ENCODE data around the gene NBPF6. TPM values are rescaled to one million over a fixed set of nuclear protein-coding genes. Genes with fewer than 3 reads are reported as not detected.

NBPF6 gene
- total and polyA plus RNA-seq, 2 experiments from 2014 or later, result not detected

DNA sequence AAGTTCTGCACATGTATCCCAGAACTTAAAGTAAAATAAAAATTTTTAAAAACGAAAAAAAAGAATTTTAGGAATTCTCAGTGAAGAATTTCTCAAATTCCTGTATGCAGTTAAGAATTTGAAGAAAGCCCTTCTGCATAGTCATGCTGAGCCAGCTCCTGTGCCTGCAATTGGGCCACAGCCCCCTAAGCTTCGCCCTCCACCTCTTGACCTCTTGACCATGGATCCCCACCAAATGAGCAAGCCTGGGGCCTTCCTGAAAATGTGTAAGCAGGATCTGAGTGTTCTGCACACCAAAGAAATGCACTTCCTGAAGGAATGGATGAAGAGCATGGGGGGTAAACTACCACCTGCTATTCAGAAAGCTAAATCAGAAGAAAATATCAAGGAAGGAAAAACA is 52.0 kb downstream of the NBPF6 start:
- H3K27me3 ChIP-seq (ENCODE audit: insufficient read depth), result no peaks in the 10 kb centered on the region
- H3K36me3 ChIP-seq (ENCODE audit: insufficient read depth), result no peaks in the 10 kb centered on the region
- no peaks in the 10 kb centered on the region for H3K79me2 ChIP-seq (replicated peaks; ENCODE audit: insufficient read depth)
- DNase-seq (ENCODE audit: low spot score), result peak; percentile 33
- ATAC-seq, result no peak
- no peak overlapping the region for H3K4me3 ChIP-seq
- H3K4me1 ChIP-seq (ENCODE audit: insufficient read depth), result no peaks in the 10 kb centered on the region
- H3K27me3 Mint-ChIP-seq (ENCODE audit: insufficient read depth, low read depth, poor library complexity), result no peaks in the 10 kb centered on the region
- H3K9me2 ChIP-seq (ENCODE audit: insufficient read depth), result peaks cover 11% of the 10 kb centered on the region; the same call in 1 of the 2 replicates
- no peak overlapping the region for H2AFZ ChIP-seq
- H3F3A ChIP-seq (replicated peaks; ENCODE audit: low read depth), result no peaks in the 10 kb centered on the region
- H3K4me2 ChIP-seq, result no peak overlapping the region
- H4K20me1 ChIP-seq (replicated peaks; ENCODE audit: insufficient read depth), result no peaks in the 10 kb centered on the region
- H3K27ac Mint-ChIP-seq, result no peak overlapping the region
- H3K27ac ChIP-seq (ENCODE audit: low read depth), result no peak overlapping the region
- TF ChIP-seq, protein P1, sequence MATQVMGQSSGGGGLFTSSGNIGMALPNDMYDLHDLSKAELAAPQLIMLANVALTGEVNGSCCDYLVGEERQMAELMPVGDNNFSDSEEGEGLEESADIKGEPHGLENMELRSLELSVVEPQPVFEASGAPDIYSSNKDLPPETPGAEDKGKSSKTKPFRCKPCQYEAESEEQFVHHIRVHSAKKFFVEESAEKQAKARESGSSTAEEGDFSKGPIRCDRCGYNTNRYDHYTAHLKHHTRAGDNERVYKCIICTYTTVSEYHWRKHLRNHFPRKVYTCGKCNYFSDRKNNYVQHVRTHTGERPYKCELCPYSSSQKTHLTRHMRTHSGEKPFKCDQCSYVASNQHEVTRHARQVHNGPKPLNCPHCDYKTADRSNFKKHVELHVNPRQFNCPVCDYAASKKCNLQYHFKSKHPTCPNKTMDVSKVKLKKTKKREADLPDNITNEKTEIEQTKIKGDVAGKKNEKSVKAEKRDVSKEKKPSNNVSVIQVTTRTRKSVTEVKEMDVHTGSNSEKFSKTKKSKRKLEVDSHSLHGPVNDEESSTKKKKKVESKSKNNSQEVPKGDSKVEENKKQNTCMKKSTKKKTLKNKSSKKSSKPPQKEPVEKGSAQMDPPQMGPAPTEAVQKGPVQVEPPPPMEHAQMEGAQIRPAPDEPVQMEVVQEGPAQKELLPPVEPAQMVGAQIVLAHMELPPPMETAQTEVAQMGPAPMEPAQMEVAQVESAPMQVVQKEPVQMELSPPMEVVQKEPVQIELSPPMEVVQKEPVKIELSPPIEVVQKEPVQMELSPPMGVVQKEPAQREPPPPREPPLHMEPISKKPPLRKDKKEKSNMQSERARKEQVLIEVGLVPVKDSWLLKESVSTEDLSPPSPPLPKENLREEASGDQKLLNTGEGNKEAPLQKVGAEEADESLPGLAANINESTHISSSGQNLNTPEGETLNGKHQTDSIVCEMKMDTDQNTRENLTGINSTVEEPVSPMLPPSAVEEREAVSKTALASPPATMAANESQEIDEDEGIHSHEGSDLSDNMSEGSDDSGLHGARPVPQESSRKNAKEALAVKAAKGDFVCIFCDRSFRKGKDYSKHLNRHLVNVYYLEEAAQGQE (IDR thresholded peaks at IDR 0.05; ENCODE audit: unreplicated experiment), result no peak
- TF ChIP-seq, protein P2, sequence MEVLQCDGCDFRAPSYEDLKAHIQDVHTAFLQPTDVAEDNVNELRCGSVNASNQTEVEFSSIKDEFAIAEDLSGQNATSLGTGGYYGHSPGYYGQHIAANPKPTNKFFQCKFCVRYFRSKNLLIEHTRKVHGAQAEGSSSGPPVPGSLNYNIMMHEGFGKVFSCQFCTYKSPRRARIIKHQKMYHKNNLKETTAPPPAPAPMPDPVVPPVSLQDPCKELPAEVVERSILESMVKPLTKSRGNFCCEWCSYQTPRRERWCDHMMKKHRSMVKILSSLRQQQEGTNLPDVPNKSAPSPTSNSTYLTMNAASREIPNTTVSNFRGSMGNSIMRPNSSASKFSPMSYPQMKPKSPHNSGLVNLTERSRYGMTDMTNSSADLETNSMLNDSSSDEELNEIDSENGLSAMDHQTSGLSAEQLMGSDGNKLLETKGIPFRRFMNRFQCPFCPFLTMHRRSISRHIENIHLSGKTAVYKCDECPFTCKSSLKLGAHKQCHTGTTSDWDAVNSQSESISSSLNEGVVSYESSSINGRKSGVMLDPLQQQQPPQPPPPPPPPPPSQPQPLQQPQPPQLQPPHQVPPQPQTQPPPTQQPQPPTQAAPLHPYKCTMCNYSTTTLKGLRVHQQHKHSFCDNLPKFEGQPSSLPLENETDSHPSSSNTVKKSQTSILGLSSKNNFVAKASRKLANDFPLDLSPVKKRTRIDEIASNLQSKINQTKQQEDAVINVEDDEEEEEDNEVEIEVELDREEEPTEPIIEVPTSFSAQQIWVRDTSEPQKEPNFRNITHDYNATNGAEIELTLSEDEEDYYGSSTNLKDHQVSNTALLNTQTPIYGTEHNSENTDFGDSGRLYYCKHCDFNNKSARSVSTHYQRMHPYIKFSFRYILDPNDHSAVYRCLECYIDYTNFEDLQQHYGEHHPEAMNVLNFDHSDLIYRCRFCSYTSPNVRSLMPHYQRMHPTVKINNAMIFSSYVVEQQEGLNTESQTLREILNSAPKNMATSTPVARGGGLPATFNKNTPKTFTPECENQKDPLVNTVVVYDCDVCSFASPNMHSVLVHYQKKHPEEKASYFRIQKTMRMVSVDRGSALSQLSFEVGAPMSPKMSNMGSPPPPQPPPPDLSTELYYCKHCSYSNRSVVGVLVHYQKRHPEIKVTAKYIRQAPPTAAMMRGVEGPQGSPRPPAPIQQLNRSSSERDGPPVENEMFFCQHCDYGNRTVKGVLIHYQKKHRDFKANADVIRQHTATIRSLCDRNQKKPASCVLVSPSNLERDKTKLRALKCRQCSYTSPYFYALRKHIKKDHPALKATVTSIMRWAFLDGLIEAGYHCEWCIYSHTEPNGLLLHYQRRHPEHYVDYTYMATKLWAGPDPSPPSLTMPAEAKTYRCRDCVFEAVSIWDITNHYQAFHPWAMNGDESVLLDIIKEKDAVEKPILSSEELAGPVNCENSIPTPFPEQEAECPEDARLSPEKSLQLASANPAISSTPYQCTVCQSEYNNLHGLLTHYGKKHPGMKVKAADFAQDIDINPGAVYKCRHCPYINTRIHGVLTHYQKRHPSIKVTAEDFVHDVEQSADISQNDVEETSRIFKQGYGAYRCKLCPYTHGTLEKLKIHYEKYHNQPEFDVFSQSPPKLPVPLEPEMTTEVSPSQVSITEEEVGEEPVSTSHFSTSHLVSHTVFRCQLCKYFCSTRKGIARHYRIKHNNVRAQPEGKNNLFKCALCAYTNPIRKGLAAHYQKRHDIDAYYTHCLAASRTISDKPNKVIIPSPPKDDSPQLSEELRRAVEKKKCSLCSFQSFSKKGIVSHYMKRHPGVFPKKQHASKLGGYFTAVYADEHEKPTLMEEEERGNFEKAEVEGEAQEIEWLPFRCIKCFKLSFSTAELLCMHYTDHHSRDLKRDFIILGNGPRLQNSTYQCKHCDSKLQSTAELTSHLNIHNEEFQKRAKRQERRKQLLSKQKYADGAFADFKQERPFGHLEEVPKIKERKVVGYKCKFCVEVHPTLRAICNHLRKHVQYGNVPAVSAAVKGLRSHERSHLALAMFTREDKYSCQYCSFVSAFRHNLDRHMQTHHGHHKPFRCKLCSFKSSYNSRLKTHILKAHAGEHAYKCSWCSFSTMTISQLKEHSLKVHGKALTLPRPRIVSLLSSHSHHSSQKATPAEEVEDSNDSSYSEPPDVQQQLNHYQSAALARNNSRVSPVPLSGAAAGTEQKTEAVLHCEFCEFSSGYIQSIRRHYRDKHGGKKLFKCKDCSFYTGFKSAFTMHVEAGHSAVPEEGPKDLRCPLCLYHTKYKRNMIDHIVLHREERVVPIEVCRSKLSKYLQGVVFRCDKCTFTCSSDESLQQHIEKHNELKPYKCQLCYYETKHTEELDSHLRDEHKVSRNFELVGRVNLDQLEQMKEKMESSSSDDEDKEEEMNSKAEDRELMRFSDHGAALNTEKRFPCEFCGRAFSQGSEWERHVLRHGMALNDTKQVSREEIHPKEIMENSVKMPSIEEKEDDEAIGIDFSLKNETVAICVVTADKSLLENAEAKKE (CRISPR knock-in tag; IDR thresholded peaks at IDR 0.05), result no peak
- TF ChIP-seq ZNF331 (CRISPR knock-in tag; IDR thresholded peaks at IDR 0.05; ENCODE audit: low read depth), result no peak
- no peak for TF ChIP-seq EZH2phosphoT487 (IDR thresholded peaks at IDR 0.05; ENCODE audit: unreplicated experiment)
- TF ChIP-seq, protein P3, sequence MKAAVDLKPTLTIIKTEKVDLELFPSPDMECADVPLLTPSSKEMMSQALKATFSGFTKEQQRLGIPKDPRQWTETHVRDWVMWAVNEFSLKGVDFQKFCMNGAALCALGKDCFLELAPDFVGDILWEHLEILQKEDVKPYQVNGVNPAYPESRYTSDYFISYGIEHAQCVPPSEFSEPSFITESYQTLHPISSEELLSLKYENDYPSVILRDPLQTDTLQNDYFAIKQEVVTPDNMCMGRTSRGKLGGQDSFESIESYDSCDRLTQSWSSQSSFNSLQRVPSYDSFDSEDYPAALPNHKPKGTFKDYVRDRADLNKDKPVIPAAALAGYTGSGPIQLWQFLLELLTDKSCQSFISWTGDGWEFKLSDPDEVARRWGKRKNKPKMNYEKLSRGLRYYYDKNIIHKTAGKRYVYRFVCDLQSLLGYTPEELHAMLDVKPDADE (IDR thresholded peaks at IDR 0.05), result no peak
- H3K4me1 Mint-ChIP-seq, result peaks cover 12% of the 10 kb centered on the region
- H3K36me3 Mint-ChIP-seq (ENCODE audit: low read depth), result no peaks in the 10 kb centered on the region
- no peaks in the 10 kb centered on the region; the same call in 2 of the 3 replicates for H3K9me3 Mint-ChIP-seq
- H3K4me3 Mint-ChIP-seq, result no peak overlapping the region

Data from GM23338 (cell line).